SHP77 (cell line): ENCODE measurements around the gene NCK2.

Experiments
- DNase-seq, 2 experiments: peaks; one replicate each; lab custom pipeline; 2025; lab: John Stamatoyannopoulos, UW

The NCK2 gene

DNA sequence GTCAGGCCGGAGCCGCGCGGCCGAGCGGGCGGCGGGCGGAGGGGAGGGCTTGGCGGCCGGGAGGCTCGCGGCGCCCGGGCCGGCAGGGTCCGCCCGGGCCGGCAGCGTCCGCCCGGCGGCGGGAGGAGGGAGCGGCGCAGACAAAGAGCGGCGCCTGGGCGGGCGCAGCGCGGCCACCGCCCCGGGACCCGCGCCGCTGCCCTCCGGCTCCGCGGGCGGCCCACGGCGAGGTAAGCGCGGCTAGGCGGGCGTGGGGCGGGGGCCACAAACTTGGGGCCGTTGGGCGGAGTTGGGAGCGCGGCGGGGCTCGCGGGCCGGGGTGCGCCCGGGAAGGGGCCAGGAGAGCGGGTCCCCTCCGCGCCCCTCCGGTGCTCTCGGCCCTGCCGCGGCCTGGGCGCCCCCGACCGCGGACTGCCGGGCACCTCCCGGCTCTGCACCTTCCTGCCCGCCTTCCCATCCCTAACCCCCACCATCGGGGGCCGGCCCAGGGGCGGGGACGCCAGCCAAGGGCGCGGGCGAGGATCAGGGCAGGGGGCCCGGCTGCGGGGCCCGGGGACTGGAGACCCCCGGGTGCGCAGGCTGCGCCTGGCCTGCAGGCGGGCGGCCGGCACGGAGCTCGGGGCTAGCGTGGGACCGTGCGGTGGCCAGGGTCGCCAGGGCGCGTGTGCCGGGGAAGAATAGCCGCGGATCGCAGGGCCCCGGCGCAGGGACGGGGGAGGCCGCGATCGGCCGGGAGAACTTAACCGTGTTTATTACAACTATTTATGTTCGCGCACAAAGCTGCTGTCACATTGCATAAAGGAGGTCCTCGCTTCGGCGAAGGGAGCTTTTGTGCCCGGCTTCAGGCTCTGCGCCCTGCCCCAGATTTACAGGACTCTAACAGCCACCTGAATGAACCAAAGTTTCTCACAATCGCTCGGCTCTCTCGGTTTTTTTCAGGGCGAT, at the start of gene NCK2:
NCK2 (plus strand) TSS at position 4 of the 945 bp plus-strand sequence. CDS start 110,152 bp downstream, outside the sequence.
- DNase-seq = no peak

DNA sequence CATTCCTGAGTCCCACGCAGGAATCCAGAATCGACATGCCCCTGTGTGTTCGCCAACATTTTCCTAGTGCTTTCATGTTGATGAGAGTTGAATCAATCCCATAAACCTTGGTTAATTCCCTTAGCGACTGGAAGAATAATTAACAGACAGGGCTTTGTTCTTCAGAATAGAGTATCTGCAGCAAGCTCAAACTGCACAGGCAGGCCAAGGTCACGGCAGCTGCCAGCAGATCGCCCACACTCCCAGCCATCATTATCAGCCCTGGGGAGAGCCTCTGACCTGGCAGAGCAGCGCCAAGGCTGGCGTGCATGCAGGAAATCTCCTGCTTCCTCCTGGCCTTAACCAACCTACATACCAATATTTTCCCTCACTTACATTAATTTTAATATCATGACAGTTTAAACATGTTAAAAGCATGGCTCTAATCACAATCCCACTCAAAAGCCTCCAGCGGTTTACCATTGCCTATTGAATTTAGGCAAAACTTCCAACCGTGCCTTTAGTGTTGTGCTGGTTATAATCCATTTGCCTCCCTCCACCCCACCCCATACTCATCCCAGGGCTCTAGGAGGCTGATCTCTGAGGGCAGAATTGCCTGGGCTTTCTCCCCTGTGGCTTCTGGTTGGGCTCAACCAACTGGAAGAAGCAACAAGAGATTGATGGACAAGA, 46.8 kb upstream of the NCK2 start:
- DNase-seq = no peak

DNA sequence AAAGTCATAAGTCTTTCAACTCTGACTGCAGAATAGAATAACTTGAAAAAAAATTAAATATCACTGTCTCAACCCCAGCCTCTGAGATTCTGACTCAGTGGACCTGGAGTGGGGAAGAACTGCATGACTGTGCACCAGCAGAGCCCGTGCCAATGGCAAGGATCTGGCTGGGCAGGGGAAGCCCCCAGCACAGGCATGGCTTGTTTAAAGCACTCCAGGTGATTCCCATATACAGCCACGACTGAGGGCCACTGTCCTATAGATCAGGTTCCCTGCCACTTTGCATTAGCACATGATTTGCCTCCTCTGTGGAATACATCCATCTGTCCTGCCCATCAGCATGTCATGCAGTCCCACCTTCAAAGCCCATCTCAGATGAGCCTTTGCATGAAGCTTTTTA, 45.9 kb upstream of the NCK2 start:
- no peak for DNase-seq

DNA sequence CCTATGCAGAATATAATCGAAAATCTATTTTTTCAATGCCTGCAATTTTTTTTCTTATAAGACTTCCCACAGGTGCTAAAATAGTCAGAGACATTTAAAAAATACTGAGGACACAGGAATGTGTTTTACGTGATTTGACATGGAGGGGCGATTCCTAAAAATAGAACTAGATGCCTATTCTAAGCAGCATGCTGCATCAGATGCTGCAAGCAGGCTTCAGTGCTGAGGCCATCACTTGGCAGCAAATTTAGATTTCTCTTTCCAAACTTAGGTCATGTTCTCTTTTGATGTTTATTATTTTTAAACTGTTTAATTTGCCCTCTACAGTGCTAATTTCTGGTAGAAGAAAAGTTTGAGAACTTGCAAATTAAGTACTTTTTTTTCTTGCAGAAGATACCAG, 43.7 kb upstream of the NCK2 start:
- DNase-seq = no peak

DNA sequence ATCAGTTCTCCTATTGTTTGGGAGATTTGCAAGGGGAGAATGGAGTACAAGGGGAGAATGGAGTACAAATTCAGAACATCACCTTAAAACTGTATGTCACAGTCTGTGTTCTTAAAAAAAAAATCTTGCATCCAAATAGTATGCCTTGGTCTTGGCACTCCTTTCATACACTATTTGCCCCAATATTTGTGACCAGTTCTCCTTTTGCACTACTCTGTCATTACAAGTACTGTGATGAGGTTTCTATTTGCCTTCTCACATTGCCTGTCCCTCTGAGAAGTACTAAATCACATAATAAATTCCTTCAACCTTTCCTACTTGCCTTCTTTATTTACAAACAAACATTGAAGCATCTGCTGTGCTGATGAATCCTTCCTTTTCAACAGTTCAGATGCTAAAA, 36.0 kb upstream of the NCK2 start:
- DNase-seq = no peak

DNA sequence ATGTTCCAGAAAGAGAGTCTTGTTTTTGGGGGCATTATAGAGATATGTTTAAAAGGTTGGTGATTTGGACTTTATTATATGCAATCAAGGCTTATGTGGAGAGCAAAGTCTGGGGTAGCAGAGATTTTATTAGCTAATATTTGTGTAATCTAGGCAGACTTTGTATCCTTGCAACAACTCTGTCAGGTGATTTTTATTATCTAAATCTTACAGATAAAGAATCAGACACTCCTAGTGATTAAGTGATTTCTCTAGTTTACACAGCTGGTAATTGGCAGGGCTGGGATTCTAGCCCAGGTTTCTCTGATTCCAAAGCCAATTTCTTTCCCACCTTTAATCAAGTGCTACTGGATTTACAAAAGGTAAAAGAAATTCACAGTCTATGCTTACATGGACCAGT, 33.3 kb upstream of the NCK2 start:
- DNase-seq = no peak

DNA sequence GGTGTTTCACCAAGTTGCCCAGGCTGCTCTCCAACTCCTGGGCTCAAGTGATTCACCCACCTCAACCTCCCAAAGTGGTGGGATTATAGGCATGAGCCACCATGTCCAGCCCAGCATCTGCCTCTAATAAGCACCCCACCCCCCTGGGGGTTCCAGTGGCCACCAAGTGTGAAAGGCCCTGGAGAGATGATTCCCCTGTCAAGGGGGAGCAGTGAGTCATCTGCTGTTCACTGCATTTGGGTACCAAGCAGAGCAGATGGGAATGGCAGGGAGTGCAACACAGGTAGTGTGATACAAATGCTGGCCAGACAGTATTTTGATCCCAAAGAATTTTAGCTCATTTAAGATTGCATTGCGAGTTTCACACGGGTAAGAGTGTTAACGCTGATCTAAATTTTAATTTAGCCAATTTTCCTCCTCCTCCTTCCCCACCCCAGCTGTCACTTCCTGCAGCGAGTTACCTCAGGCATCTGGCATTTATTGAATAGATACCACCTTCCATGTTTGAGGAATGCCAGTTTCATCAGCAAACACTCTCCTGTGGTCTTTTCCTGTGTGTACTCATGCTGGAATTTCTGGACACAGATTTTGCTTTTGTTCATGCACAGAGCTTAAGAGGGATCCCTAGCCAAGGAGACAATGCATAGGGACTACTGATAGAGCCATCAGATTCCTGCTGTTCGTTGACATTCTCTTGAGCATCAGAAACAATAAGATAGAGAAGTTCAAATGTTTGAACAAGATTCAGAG, 32.4 kb upstream of the NCK2 start:
- no peak for DNase-seq

DNA sequence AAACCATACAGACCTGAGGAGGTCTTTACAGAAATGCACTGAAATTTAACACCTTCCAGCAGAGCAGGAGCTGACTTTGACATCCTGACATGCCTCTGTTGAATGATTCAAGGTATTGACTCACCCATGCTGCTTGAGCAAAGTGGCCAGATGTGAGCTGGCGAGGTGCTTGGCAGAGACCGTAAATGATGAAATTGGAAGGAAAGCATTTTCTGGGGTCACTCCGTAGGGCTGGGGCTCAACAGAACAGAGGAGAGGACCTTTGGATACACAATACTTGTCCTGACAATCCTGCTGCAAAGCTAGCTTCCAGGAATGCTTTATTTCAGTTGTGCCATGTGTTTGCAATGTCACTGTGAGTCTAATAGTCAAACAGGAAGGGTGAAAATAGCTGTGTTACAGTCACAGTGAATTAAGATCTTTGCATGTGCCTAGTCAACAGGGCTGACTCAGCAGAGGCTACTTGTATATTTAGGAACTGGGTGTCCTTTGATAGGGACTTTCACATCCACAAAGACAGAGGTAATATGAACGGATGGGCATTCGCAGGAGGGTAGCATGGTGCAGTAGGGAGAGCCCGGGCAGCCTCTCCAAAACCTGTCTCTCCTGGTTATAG, 31.6 kb upstream of the NCK2 start:
- no peak for DNase-seq

DNA sequence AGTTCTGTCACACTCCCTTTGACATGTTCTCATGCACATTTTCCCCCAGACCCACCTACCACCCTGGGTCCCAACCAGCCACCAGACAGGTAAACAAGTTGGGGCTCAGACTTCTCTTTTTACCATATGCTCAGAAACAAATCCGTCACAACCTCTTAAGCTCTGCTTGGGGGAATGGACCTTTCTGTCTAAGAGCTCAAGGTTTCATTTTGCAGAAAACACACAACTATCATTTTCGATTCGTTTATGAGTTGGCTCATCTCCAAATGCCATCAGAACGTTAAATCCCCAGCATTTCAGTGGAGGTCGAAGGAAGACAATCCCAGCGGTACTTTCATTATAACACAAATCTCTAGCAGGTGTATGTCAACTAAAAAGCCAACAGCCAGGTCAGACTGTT, 30.6 kb upstream of the NCK2 start:
- no peak for DNase-seq

DNA sequence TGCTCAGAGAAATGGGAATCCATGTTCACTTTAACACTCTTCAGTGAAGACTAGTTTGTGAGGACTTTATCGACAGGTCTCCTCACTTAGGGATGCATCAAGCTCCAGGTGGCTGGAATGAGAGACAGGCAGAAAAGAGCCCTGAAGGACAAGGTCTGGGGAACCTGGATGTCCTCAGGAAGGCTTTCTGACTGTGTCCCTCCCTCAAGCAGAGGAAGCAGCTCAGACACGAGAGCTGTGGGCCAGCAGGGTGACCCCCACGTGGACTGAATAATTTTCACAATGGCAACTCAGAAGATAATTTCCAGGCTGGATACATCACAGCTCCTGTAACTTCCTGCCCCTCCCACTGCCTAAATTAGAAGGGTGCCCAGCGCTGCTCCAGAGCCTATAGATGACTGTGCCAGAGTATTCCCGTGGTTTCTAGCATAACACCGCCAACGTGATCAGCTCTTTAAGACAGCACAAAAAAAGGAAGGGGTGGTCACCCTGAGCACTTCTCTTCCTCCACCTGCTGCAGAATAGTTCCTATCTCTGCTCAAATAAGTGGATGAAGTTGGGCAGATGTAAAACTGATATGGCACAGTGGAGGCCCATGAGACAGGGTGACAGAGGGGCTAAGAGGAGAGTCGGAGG, 25.7 kb upstream of the NCK2 start:
- no peak for DNase-seq

DNA sequence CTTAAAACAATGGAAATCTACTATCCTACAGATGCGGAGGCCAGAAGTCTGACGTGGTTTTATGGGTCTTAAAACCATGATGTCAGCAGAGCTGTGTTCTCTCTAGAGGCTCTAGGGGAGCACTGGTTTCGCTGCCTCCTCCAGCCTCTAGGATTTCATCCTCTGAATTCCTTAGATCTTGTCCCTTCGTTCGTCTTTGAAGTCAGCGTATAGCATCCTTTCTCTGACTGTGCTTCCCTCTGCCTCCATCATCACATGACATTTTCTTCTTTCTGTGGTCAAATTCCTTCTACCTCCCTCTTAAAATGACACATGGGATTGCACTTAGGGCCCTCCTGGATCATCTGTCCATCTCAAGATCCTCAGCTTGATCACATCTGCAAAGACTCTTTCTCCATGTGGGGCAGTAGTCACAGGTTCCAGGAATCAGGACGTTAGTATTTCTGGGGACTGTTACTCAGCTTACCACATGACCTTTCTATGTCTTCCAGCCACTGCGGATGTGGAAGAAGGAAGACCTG, 22.7 kb upstream of the NCK2 start:
- DNase-seq = no peak

DNA sequence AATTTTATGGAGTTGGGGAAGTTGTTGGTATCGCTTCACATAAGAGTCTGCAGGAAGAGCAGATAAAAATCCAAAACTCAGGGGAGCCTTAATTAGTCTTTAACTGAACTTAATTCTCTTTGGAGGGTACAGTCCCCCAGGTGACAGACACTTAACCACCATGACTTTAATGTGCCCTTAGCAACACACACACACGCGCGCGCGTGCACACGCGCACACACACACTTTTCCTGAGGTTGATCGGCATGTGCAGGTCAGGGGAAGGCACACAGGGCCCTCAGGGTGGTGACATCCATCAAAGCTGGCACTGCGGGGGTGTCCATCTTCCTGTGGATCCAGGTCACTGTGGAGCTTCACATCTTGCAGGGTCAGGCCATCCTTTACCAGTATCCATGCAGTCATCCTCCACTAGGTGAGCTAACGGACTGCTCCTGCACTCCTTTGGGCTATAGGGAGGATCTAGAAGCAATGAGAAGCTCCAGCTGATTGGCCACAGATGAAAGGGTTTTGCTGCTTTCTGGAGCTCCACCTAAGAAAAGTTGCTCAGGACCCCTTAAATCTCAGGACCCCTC, 21.9 kb upstream of the NCK2 start:
- no peak for DNase-seq

DNA sequence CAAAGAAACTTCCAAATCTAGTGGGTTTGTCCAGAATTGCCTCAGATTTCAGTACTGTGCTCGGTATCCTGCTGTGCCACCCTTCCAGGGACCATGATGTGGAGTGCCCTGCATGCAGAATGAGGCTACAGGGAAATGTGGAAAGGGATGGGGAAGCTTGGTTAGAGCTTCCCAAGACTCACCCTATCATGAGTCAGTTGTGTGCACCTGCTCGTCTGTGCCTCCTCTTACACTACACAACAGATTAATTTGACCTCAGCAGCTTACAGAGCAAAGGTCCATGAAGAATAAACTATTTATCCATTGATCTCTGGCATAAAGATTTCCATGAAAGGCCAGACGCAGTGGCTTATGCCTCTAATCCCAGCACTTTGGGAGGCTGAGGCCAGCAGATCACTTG, 21.3 kb upstream of the NCK2 start:
- DNase-seq = no peak

DNA sequence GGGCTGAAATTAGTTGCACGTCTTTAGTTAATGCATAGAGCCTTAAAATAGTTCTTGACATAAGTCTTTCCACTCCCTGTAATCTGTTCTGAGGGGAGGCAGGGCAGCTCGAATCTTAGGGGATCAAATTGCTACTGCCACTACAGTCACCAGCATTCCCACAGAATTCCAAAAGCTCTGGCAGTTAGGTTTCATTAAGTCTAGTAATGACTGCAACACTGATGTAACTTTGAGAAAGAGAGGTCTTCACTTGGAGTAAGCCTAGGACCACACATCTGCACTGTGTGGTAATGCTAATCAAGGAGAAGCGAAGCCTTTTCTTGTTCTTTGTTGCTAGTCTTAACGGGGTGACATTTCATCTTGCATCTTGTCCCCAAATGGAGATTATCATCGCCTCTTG, 19.3 kb upstream of the NCK2 start:
- DNase-seq = no peak

DNA sequence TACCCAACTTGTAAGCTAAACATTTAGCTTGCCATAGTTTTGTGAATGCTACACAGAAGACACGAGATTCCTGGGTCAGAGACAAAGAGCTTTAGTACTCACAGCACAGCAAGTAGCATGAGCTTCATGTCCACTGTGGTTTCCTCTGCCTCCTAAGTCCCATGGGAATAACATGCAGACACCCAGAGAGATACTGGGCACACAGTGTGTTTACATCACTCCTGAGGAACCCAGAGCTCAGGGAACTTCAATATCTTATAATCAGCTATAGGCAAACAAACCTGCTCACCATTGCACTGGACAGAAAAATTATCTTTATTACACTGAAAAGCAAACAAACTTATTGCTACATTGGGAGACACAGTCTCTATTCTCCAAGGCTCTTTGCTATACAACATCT, 14.5 kb upstream of the NCK2 start:
- no peak for DNase-seq

DNA sequence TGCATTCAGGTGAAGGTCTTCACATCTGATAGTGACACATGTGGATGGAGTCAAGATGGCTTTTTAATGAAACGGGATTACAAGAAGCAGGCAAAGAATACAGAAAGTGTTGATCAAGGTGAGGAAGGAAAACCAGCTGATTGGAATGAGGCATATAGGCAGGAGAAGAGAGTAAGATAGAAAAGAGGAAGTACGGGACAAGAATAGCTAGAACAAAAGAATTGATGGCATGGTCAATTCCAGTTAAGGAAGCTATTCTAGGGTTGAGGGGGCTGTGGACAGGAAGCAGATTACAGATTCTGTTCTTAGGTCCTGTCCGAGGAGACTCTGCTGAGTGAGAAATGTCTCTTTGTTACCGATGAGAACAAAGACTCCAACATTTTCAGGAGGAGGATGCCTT, 13.2 kb upstream of the NCK2 start:
- DNase-seq = no peak

DNA sequence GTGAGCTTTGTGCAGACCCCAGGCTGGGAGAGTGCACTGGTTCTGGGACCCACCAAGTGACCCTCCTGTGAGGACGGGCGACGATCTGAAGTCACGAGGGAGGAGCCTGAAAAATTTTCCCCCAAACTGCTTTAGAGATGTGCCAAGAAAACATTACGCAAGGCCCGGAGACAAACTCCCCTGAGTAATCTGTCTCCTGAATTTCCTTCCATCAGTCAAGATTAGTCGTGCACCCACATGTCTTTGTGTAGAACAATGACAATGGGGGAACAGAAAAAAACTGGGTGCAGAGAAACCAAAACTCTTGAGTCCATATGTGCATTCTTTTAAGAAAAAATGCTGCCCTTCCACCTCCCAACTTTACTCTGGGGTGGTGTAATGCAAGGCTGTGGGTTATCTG, 12.6 kb upstream of the NCK2 start:
- no peak for DNase-seq

DNA sequence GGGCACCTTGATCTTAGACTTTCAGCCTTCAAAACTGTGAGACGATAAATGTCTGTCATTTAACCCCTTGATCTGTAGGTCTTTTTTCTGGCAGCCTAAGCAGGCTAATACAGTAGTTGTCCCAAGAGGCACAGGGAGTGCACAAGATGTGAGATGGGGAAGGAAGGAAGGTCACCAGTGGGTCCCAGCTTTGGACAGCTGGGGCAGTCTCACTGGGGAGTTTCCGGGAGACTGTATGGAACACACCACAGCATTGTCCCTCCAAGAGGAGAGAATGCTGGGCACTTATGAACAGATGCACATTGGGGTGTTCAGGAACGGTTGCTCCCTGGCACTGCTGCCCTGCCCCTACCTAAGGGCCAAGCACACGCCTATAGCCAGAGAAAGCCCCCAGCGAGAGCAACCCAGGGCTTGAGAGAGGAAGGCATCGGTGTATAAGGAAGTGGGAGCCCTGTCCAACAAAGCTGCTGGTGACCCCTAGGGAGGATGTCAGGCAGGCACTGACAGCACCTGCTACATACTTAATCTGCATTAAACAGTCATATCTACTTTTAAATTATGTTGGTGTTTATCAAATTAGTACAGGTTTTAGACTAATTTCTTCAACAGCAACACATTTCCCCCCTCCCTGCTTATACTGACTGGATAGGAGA, 11.6 kb upstream of the NCK2 start:
- DNase-seq = no peak

DNA sequence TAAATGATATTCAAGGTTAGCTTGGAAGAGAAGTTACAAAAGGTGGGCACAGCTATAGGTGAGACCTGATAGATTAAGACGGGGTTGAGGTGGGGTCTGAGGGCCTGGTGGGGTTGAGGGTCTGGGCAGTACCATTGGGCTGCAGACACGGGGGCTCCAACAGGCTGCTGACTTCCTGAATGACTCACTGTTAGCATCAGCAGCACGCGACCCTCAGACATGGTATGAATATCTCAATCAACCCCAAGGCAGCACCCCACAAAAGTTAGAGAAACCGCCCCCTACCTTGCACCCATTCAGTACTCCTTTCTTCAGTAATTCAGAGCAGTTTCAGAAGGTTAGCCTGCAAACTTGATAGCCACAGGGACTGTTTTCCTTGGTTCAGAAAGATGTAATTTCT, 10.8 kb upstream of the NCK2 start:
- DNase-seq = no peak

DNA sequence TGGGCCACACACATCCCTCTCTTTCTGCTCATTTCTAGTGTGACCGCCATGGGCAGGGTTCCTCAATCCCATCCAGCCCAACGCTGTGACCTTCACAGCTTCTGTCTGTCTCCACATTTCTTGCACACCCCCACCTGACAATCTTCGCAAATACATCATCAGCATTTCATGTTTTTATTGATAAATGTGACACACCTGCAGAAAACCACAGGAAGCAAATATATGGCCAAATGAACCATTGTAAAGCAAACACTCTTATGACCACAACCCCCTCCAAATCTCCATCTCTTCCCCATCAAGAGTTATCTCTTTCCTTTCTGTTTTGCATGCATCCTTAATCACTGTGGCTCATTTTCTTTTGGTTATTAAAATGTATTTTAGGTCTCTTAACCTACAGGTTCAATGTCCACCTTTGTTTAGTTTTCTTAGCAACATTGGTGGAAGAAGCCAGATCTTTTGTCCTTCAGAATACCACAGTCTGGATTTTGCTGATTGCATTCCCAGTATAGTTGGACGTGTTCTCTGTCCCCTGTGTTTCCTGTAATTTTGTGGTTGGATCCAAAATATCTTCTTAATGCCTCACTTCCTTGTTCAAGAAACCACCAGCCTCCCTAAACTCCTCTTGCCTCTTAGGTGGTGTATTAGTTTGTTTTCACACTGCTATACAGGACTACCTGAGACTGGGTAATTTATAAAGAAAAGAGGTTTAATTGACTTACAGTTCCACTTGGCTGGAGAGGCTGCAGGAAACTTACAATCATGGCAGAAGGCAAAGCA, 9.8 kb upstream of the NCK2 start:
- no peak for DNase-seq
